ENCODE results near the gene LAMB3.
A peak's percentile ranks its signal among the peaks of the same experiment; 100 is the strongest.

Gene LAMB3

GRCh38 chr1:209661071-209661470 is 8.8 kb upstream of the LAMB3 start:
- no peak for DNase-seq (ENCODE audit: low read depth in 2 of 2)

- no peak for DNase-seq (ENCODE audit: low read depth in 2 of 2)
Measured at GRCh38 chr1:209659909-209660308, 7.7 kb upstream of the LAMB3 start.

GRCh38 chr1:209657918-209658317 is 5.7 kb upstream of the LAMB3 start:
- no peak for DNase-seq (ENCODE audit: low read depth in 2 of 2)

- no peak for DNase-seq (ENCODE audit: low read depth in 2 of 2)
Measured at GRCh38 chr1:209657140-209657879, 5.1 kb upstream of the LAMB3 start.

- no peak for DNase-seq (ENCODE audit: low read depth in 2 of 2)
Measured at GRCh38 chr1:209655411-209656231, 3.4 kb upstream of the LAMB3 start.

- DNase-seq (ENCODE audit: low read depth in 2 of 2): no peak
Measured at GRCh38 chr1:209653915-209654351, 1.7 kb upstream of the LAMB3 start.

- peak in 1 of 2 donors; percentile 26 for DNase-seq (ENCODE audit: low read depth in 2 of 2)
Measured at GRCh38 chr1:209652873-209653401, 712 bp upstream of the LAMB3 start.

- DNase-seq (ENCODE audit: low read depth in 2 of 2): no peak
Measured at GRCh38 chr1:209651138-209651587, 1.1 kb downstream of the LAMB3 start.

GRCh38 chr1:209650454-209650853 is 1.8 kb downstream of the LAMB3 start:
- no peak for DNase-seq (ENCODE audit: low read depth in 2 of 2)

- no peak for DNase-seq (ENCODE audit: low read depth in 2 of 2)
Measured at GRCh38 chr1:209648931-209649776, 3.1 kb downstream of the LAMB3 start.

GRCh38 chr1:209648346-209648745 is 3.9 kb downstream of the LAMB3 start:
- DNase-seq (ENCODE audit: low read depth in 2 of 2): no peak

- no peak for DNase-seq (ENCODE audit: low read depth in 2 of 2)
Measured at GRCh38 chr1:209647156-209647555, 5.1 kb downstream of the LAMB3 start.

- DNase-seq (ENCODE audit: low read depth in 2 of 2): no peak
Measured at GRCh38 chr1:209646558-209646957, 5.7 kb downstream of the LAMB3 start.

- no peak for DNase-seq (ENCODE audit: low read depth in 2 of 2)
Measured at GRCh38 chr1:209645574-209646452, 6.4 kb downstream of the LAMB3 start.

GRCh38 chr1:209643285-209644020 is 8.8 kb downstream of the LAMB3 start:
- DNase-seq (ENCODE audit: low read depth in 2 of 2): no peak

- no peak for DNase-seq (ENCODE audit: low read depth in 2 of 2)
Measured at GRCh38 chr1:209642816-209643215, 9.4 kb downstream of the LAMB3 start.

- no peak for DNase-seq (ENCODE audit: low read depth in 2 of 2)
Measured at GRCh38 chr1:209641832-209642172, 10.4 kb downstream of the LAMB3 start.

GRCh38 chr1:209635850-209636249 is 16.4 kb downstream of the LAMB3 start:
- no peak for DNase-seq (ENCODE audit: low read depth in 2 of 2)

- no peak for DNase-seq (ENCODE audit: low read depth in 2 of 2)
Measured at GRCh38 chr1:209634005-209634737, 18.1 kb downstream of the LAMB3 start.

Data from stimulated activated CD8-positive, alpha-beta memory T cell treated with anti-CD3 and anti-CD28 coated beads, Interleukin-15, amount 100 ng/mL, for 4 hours (primary cell).